ENCODE data around the gene AGBL1. TPM values are rescaled to one million over a fixed set of nuclear protein-coding genes. Genes with fewer than 3 reads are reported as not detected.
A peak's percentile ranks its signal among the peaks of the same experiment; 100 is the strongest.

AGBL1 gene
- total RNA-seq, 1 experiment from 2014 or later: not detected

DNA sequence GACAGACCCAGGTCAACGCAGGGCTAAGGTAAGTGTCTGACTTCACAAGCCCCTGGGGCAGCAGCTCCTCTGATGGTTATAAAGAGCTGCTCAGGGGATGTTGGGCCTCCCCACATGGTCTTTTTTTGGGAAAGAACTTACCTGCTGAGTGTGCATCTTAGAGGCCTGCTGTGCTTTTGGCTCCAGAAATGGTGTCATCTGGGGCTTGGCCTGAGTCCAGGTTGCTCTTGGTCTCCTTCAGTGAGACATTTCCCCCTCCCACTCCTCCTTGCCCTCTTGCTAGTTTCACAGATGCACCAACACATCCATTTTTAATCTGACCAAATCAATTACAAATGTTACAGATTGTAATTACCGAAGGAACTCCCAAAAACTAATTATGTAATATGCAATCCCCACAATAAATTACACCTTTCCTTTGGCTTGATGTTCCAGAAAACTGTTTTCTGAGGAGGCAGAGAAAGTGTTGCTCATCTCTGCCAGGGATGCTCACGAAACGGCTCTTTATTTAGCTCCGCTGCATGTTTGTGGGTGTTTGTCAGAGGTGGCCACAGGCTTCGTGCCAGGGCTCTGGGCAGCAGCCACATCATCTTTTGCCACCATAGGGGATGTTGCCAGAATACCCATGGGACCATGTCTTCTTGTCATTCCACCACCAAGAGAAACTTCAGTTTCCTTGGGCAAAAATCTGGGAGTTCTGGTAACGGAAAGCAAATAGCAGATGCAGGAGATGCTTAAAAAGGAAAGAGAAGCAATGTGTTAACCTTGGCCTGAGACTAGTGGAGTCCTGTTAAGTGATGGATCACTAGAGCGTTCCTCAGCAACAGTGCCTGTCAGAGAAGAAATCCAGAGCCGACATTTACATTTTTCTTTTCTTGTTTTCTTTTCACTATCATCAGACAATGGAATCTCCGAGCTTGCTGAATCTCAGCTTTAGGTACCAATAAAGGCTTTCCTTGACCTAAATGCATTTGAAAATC lies 799.9 kb downstream of the AGBL1 start:
- no peak for TF ChIP-seq EZH2 (IDR thresholded peaks at IDR 0.05; ENCODE audit: borderline replicate concordance, low read depth, low read length, poor library complexity, severe bottlenecking)
- TF ChIP-seq CTCF (conservative IDR thresholded peaks at IDR 0.05; ENCODE audit: low read depth, low read length): no peak
- Histone ChIP-seq H3K4me3 (ENCODE audit: low read depth, low read length, poor library complexity, severe bottlenecking) (no peak overlapping the region), H3K4me1 (ENCODE audit: insufficient read depth, low read length, poor library complexity, severe bottlenecking) (no peaks in the 10 kb centered on the region), H3K36me3 (ENCODE audit: insufficient read depth, low read length, poor library complexity, severe bottlenecking) (no peaks in the 10 kb centered on the region), H3K27me3 (replicated peaks; ENCODE audit: insufficient read depth, low read depth, low read length, poor library complexity) (no peaks in the 10 kb centered on the region), H3K27ac (ENCODE audit: low read depth, low read length, poor library complexity, severe bottlenecking) (no peak overlapping the region), H3K9me3 (ENCODE audit: low read depth, low read length, poor library complexity, severe bottlenecking) (no peaks in the 10 kb centered on the region)
- ChIA-PET POLR2A (ENCODE audit: low non-redundant PET) (no interaction called here), CTCF (no interaction called here)
- DNase-seq (ENCODE audit: low spot score): no peak
- intact Hi-C loops (cut with micrococcal nuclease; ENCODE audit: unreplicated experiment): no loop called here
- no TSS peak for BruUV-seq (replicated peaks)

DNA sequence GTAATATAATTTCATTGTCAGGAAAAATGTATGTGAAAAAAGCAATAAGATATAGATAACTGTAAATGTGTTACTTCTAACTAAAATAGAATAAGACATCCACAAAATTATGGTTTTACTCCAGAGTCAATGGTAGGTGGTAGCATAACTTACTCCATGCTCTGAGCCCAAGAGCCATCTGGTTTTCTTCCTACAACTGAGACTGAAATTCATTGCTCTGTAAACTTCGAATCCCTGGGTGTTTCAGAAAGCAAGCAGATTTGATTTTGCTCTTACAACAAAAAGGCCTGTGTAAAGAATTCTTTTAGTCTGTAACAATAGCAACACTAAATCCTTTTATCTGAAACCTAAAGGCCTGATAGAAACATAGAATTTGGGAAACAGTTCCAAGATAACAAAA lies 805.9 kb downstream of the AGBL1 start:
- POLR2A ChIA-PET (ENCODE audit: low non-redundant PET): no interaction called here
- Histone ChIP-seq H3K36me3 (ENCODE audit: insufficient read depth, low read length, poor library complexity, severe bottlenecking) (no peaks in the 10 kb centered on the region), H3K27ac (ENCODE audit: low read depth, low read length, poor library complexity, severe bottlenecking) (no peak overlapping the region), H3K9me3 (ENCODE audit: low read depth, low read length, poor library complexity, severe bottlenecking) (no peaks in the 10 kb centered on the region), H3K27me3 (replicated peaks; ENCODE audit: insufficient read depth, low read depth, low read length, poor library complexity) (no peaks in the 10 kb centered on the region), H3K4me1 (ENCODE audit: insufficient read depth, low read length, poor library complexity, severe bottlenecking) (no peaks in the 10 kb centered on the region), H3K4me3 (ENCODE audit: low read depth, low read length, poor library complexity, severe bottlenecking) (no peak overlapping the region)
- CTCF ChIA-PET: no interaction called here
- no peak for DNase-seq (ENCODE audit: low spot score)
- no peak for TF ChIP-seq CTCF (conservative IDR thresholded peaks at IDR 0.05; ENCODE audit: low read depth, low read length)
- no peak for TF ChIP-seq EZH2 (IDR thresholded peaks at IDR 0.05; ENCODE audit: borderline replicate concordance, low read depth, low read length, poor library complexity, severe bottlenecking)
- no TSS peak for BruUV-seq (replicated peaks)
- intact Hi-C loops (cut with micrococcal nuclease; ENCODE audit: unreplicated experiment): no loop called here

DNA sequence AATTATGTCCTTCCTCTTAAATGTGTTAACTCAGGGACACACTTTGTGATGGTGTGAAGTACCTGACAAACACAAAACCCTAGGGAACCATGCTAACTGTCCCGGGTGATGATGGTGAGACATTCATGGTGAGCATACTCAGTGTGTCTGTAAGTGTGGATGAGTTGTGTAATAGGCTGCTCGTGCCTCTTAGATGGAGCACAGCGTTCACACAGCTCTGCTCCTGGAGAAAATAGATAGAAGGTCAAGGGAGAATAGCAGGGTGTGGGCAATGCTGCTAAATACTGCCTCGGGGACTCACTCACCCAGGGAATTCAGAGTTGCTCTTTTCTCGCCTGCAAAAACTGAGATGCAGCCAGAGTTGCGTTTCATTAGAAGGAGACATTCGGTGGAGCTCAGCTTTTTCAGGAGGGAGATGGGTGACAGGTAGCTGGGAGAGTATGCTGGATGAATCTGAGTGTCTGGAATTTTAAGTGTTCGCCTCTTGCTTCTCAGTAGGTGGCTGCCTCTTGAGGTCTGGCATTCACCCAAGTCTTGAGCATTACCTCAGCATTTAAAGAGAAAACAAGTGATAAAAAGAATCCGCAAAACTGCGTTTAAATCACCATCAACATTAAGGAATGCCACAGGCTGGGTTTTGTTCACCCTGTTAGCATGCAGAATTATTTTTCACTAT lies 813.2 kb downstream of the AGBL1 start:
- intact Hi-C loops (cut with micrococcal nuclease; ENCODE audit: unreplicated experiment): no loop called here
- no TSS peak for BruUV-seq (replicated peaks)
- ChIA-PET CTCF (no interaction called here), POLR2A (ENCODE audit: low non-redundant PET) (no interaction called here)
- no peaks in the 10 kb centered on the region for H3K27me3 ChIP-seq (replicated peaks; ENCODE audit: insufficient read depth, low read depth, low read length, poor library complexity)
- peak; percentile 10 for DNase-seq (ENCODE audit: low spot score)
- no peak overlapping the region for H3K4me3 ChIP-seq (ENCODE audit: low read depth, low read length, poor library complexity, severe bottlenecking)
- H3K4me1 ChIP-seq (ENCODE audit: insufficient read depth, low read length, poor library complexity, severe bottlenecking): no peaks in the 10 kb centered on the region
- peaks cover 6% of the 10 kb centered on the region for H3K9me3 ChIP-seq (ENCODE audit: low read depth, low read length, poor library complexity, severe bottlenecking)
- TF ChIP-seq CTCF (conservative IDR thresholded peaks at IDR 0.05; ENCODE audit: low read depth, low read length) (no peak), EZH2 (IDR thresholded peaks at IDR 0.05; ENCODE audit: borderline replicate concordance, low read depth, low read length, poor library complexity, severe bottlenecking) (no peak)
- no peaks in the 10 kb centered on the region for H3K36me3 ChIP-seq (ENCODE audit: insufficient read depth, low read length, poor library complexity, severe bottlenecking)
- no peak overlapping the region for H3K27ac ChIP-seq (ENCODE audit: low read depth, low read length, poor library complexity, severe bottlenecking)
